Esophagus muscularis mucosa (tissue), 4 donors: Measurements from ENCODE around the gene PLA2G4B.

ENCODE experiments used
- CTCF ChIP-seq, 3 experiments: fragments of 200-600 bp in 2 of 3; fragments of 450-650 bp in 1 of 3; sonication (generic) in 2 of 3; IDR thresholded peaks; one replicate each; pipeline ENCODE4 v1.5.1; 2017 to 2019; ENCODE audit warnings: antibody characterized with exemption in 3 of 3, mild to moderate bottlenecking in 2 of 3, moderate library complexity in 1 of 3
- EP300 ChIP-seq: sonication (generic); formaldehyde crosslinking; IDR thresholded peaks from one replicate; pipeline ENCODE4 v1.6.1; 2017; ENCODE audit warnings: antibody characterized with exemption
- POLR2A ChIP-seq: fragments of 450-650 bp; IDR thresholded peaks from one replicate; pipeline ENCODE4 v1.6.1; 2017; ENCODE audit warnings: antibody characterized with exemption, moderate library complexity, mild to moderate bottlenecking, low read depth
- POLR2AphosphoS5 ChIP-seq, 2 donors: sonication (generic); formaldehyde crosslinking; IDR thresholded peaks; one replicate each; pipeline ENCODE4 v1.6.1; 2017; ENCODE audit warnings: antibody characterized with exemption in 2 of 2

- TF ChIP-seq CTCF (IDR thresholded peaks at IDR 0.05) = no peak
- no peak for TF ChIP-seq POLR2A
- TF ChIP-seq EP300 = no peak
- TF ChIP-seq POLR2AphosphoS5 (IDR thresholded peaks at IDR 0.05) = no peak
These were observed 15.8 kb downstream of the PLA2G4B start for GRCh38 chr15:41854443-41854842.
